ENCODE results near the gene TUBG2. TPM values are rescaled to one million over a fixed set of nuclear protein-coding genes. Genes with fewer than 3 reads are reported as not detected.
A peak's percentile ranks its signal among the peaks of the same experiment; 100 is the strongest.

The TUBG2 gene
- total RNA-seq, 1 donor from 2014 or later: 4.8 TPM

GRCh38 chr17:42676424-42677011 is 17.4 kb downstream of the TUBG2 start, which contains the start of gene PLEKHH3:
PLEKHH3 (minus strand) TSS chr17:42676994; CDS start chr17:42676563, 431 bp downstream.
- DNase-seq (ENCODE audit: low read depth in 2 of 2): no peak

GRCh38 chr17:42677012-42677857 is 18.2 kb downstream of the TUBG2 start:
- DNase-seq (ENCODE audit: low read depth in 2 of 2): peak; percentile 100

DNA sequence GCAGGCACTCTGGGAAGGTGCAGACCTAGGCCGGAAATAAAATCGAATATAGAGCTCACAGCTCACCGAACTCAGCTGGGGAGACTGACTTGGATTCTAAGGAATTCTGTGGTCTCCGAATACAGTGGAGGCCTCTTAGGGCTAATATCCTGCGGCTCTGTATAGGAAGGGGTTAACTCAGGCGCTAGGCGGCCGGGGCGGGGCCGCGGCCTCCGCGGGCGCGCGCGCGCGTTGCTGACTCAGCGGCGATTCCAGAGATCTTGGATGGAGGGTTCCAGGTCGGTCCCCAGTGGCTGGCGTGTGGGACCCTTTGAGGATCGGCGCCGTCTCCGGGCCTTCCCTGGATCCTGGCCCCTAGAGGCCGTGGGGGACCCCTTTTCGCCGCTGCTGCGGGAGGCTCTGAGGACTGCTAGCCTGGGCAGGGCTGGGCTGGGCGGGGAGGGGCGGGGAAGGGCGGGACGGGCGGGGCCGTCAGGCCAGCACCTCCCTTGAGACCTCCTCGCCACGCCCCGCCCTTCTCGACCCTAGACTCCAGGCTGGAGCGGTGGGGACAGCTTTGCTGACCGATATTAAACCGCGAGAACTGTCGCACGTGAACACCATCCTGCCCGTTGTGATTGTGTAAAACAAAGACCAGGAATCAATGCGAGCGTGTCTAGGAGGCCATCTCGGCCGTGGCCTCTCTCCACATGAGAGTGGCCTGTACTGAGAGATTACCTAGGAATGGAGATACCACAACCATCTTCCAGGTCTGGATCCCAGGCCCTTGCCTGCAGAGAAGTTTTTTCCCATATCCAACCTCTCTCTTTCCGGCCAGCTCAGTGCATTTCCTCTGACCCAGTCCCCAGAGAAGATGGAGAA is 19.1 kb downstream of the TUBG2 start:
- peak; percentile 79 to 86 for DNase-seq (ENCODE audit: low read depth in 2 of 2)

DNA sequence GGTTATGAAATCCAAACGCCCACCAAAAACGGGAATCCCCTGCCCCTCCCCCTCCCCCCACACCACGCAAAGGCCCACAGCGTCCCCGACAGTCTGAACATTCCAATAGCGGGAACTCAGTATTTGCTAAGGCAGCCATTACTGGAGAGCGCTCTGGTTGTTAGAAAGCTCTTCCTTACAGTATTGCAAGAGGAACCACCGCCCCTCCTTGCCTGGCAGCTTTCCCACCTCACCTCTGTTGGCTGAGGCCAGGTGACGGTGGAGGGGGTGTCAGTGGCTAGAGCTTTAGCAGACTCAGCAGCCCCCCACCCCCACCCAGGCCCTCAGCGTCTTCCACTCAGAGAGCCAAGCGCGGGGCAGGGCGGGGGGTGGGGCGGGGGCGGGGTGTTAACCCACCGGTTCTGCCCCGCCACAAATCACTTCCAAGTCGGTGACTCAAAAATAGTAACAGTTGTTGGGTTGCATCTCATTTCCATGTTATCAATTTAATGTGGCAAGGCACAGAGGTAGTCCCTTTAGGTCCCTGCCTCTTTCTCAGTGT is 19.9 kb downstream of the TUBG2 start:
- peak; percentile 48 to 57 for DNase-seq (ENCODE audit: low read depth in 2 of 2)

GRCh38 chr17:42679492-42680330 is 20.6 kb downstream of the TUBG2 start:
- peak; percentile 88 to 93 for DNase-seq (ENCODE audit: low read depth in 2 of 2)

GRCh38 chr17:42680331-42680808 is 21.3 kb downstream of the TUBG2 start:
- DNase-seq (ENCODE audit: low read depth in 2 of 2): no peak

- DNase-seq (ENCODE audit: low read depth in 2 of 2): peak; percentile 51 to 72
Observed at GRCh38 chr17:42681976-42682721, 23.1 kb downstream of the TUBG2 start, which contains the start of gene CNTNAP1. CNTNAP1 (plus strand) TSS chr17:42682531; CDS start chr17:42682830, 299 bp downstream.

- peak; percentile 45 to 77 for DNase-seq (ENCODE audit: low read depth in 2 of 2)
Observed at GRCh38 chr17:42682722-42683403, 23.8 kb downstream of the TUBG2 start.

GRCh38 chr17:42683407-42684034 is 24.4 kb downstream of the TUBG2 start:
- peak; percentile 42 to 67 for DNase-seq (ENCODE audit: low read depth in 2 of 2)

GRCh38 chr17:42684929-42685556 is 26.0 kb downstream of the TUBG2 start:
- no peak for DNase-seq (ENCODE audit: low read depth in 2 of 2)

DNA sequence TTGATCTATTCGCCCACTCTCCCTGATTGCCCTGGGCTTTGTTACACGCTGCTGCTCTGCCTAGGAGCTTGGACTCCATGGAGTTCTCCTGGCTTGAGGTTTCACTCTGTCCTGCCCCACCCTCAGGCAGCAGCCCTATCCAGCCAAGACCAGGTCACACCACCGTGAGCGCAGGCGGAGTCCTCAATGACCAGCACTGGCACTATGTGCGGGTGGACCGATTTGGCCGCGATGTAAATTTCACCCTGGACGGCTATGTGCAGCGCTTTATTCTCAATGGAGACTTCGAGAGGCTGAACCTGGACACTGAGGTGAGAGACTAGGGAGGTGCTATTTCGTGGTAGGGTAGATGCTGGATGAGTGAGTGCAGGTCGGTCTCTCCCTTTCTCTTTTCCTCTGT is 26.7 kb downstream of the TUBG2 start:
- no peak for DNase-seq (ENCODE audit: low read depth in 2 of 2)

- no peak for DNase-seq (ENCODE audit: low read depth in 2 of 2)
Observed at GRCh38 chr17:42686520-42687128, 27.5 kb downstream of the TUBG2 start.

DNA sequence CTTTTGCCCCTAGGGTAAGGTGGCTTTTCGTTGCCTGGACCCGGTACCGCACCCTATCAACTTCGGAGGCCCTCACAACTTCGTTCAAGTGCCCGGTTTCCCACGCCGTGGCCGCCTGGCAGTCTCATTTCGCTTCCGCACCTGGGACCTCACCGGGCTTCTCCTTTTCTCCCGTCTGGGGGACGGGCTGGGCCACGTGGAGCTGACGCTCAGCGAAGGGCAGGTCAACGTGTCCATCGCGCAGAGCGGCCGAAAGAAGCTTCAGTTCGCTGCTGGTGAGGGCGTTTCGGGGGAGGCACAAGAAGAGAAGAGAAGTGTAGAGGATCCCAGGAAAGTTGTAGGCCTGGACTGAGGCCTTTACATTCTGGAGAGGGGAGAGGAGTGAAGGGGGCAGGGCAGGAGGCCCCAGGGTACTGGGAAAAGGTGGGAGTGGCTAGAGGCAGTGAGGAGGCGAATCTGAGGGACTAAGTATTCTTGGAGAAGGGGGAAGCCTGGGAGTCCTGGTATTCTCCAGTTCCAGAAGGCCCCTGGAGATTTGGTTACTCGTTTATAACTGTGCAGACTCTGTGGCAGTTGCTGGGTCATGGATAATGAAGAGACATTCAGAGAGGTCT is 28.7 kb downstream of the TUBG2 start:
- no peak for DNase-seq (ENCODE audit: low read depth in 2 of 2)

GRCh38 chr17:42690596-42690995 is 31.5 kb downstream of the TUBG2 start:
- DNase-seq (ENCODE audit: low read depth in 2 of 2): no peak

DNA sequence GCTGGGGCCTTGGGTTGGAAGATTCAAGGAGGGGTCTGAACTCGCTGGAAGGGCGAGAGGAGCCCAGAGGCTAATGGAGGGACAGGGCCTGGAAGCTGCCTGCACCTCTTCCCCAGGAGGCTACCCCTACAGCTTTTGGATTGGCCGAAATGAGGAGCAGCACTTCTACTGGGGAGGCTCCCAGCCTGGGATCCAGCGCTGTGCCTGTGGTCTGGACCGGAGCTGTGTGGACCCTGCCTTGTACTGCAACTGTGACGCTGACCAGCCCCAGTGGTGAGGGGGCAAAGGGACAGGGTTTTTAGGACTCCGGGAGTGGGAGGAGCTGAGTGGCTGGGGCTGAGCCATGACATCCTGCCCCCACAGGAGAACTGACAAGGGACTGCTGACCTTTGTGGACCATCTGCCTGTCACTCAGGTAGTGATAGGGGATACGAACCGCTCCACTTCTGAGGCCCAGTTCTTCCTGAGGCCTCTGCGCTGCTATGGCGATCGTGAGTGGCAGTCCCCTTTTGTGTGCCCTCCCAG is 32.0 kb downstream of the TUBG2 start:
- DNase-seq (ENCODE audit: low read depth in 2 of 2): no peak

DNA sequence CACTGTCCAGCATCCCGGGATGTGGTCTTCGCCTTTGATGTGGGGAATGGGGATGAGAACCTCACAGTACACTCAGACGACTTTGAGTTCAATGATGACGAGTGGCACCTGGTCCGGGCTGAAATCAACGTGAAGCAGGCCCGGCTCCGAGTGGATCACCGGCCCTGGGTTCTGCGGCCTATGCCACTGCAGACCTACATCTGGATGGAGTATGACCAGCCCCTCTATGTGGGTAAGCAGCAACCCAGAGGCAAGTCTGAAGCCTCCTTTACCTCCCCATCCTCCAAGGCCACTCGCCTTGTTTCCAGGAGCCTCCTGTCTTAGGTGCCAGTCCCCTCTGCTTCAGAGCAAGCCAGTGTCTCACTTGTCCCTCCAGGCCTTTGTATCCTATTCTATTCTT is 33.4 kb downstream of the TUBG2 start:
- DNase-seq (ENCODE audit: low read depth in 2 of 2): no peak

GRCh38 chr17:42694524-42694923 is 35.4 kb downstream of the TUBG2 start:
- no peak for DNase-seq (ENCODE audit: low read depth in 2 of 2)

All from lung microvascular endothelial cell (primary cell).